Heart right ventricle (tissue), 16 donors: ENCODE results near the gene SSTR5. TPM values are rescaled to one million over a fixed set of nuclear protein-coding genes. Genes with fewer than 3 reads are reported as not detected.
A peak's percentile ranks its signal among the peaks of the same experiment; 100 is the strongest.
"Not testable (repeated sequence)": the region's sequence is repeated elsewhere in the genome, so short reads cannot be mapped to it uniquely, and the experiment has no call there.

Experiments
- ATAC-seq, 8 donors: fragments of 200-7000 bp; cut with Tn5 transposase; one replicate each; pipeline ENCODE4 v1.9.1; 2020; ENCODE audit warnings: mild to moderate bottlenecking in 8 of 8, moderate library complexity in 8 of 8, moderate number of reproducible peaks in 1 of 8
- DNase-seq, 2 donors: peaks; one replicate each; pipeline ENCODE4 v3.0.0-alpha.2; 2020
- H3K27ac ChIP-seq, 10 donors: fragments of 200-600 bp; sonication (generic) in 2 of 10; one replicate each; pipeline versions ENCODE4 v1.5.0 to v1.8.0; 2020 to 2022; ENCODE audit warnings: mild to moderate bottlenecking in 3 of 10
- H3K27me3 ChIP-seq, 7 donors: fragments of 200-600 bp; one replicate each; pipeline ENCODE4 v1.8.0; 2021 to 2022; ENCODE audit warnings: mild to moderate bottlenecking in 2 of 7
- H3K36me3 ChIP-seq, 9 donors: fragments of 200-600 bp; sonication (generic) in 1 of 9; one replicate each; pipeline versions ENCODE4 v1.5.0 to v1.8.0; 2020 to 2022; ENCODE audit warnings: mild to moderate bottlenecking in 2 of 9
- H3K4me1 ChIP-seq, 9 donors: fragments of 200-600 bp; sonication (generic) in 1 of 9; one replicate each; pipeline versions ENCODE4 v1.5.0 to v1.8.0; 2020 to 2022; ENCODE audit warnings: mild to moderate bottlenecking in 4 of 9
- H3K4me3 ChIP-seq, 10 donors: fragments of 200-600 bp; sonication (generic) in 2 of 10; one replicate each; pipeline versions ENCODE4 v1.5.0 to v1.8.0; 2020 to 2022; ENCODE audit warnings: mild to moderate bottlenecking in 7 of 10, moderate library complexity in 2 of 10
- H3K9me3 ChIP-seq, 11 donors: fragments of 200-600 bp in 10 of 11; sonication (generic) in 2 of 11; one replicate each; pipeline versions ENCODE4 v1.5.0 to v1.8.0; 2013 to 2022; ENCODE audit warnings: mild to moderate bottlenecking in 2 of 11, control low read depth in 1 of 11, moderate library complexity in 1 of 11
- WGBS, 2 donors: extraction: QIAGEN DNeasy Blood & Tissue Kit; methylation state at CpG; one replicate each; pipeline ENCODE4 v1.1.7; 2013; ENCODE audit warnings: inconsistent platforms in 1 of 2; 5-methylcytosine and 5-hydroxymethylcytosine counted together
- intact Hi-C, 10 donors: fragments of 100-400 bp; cut with DNase I; formaldehyde crosslinking; loops; one replicate each; pipeline versions ENCODE4 v1.11.1 to v1.14.2; 2022
- polyA plus RNA-seq, 2 donors: library from polyadenylated mRNA; stranded (reverse); fragments of 200-250 nt; gene quantifications; one replicate each; pipeline ENCODE4 v1.2.3, GENCODE V29; 2013
- total RNA-seq, 10 donors: library from RNA; stranded (reverse); fragmentation: NEBNext Ultra II Directional in 3 of 10; extraction: Animal tissue kit (Norgen Biotek cat#: 25700) in 3 of 10; gene quantifications; one replicate each; pipeline versions ENCODE4 v1.2.1 to v1.2.4, GENCODE V29; 2021 to 2023
- TF ChIP-seq, protein P1 (sequence below), 9 donors: fragments of 200-600 bp; sonication (generic) in 2 of 9; IDR thresholded peaks; one replicate each; pipeline versions ENCODE4 v1.5.0 to v1.8.0; 2021 to 2022; ENCODE audit warnings: antibody characterized with exemption in 9 of 9, mild to moderate bottlenecking in 5 of 9, moderate library complexity in 1 of 9
- donor health status: Arrhythmogenic right ventricular cardiomyopathy.
- donor health status: ischemic (EF 13 %, LVEDD 7.1; RV severe dilation, severe dysfunction).
- donor health status: healthy with polysubstance abuse.
- donor health status: DM: no; HTN: yes; CAD: no.
- donor health status: DM: no; HTN: no; CAD: no.
- donor health status: ischemic (EF 25% LVEDD 6.9; RV normal size, moderate dysfunction).
- donor health status: ischemic (EF 25% LVEDD 5.7; RV mildly dilated, moderate dysfunction).
- donor health status: healthy.
- donor health status: DM: yes; HTN: yes; CAD: no.
- donor health status: Ischemic cardiomyopathy.
- donor health status: ischemic (EF 35%, LVEDD 5.7; RV mildly dilated, moderate dysfunction).
- donor health status: nonischemic (EF 11% LVEDD 7.7; RV severe dilation, severe dysfunction).
- donor health status: DM: yes; HTN: yes; CAD: no.
- donor health status: PGD.
- donor health status: ischemic (EF 29% LVEDD 5.4; RV normal size, mild dysfunction).
- donor health status: nonischemic (EF 23%, LVEDD 6.1; RV moderate dilation, normal function).

SSTR5 gene
- total and polyA plus RNA-seq, 12 donors = 0.39 to 32.0 (median 5.4) TPM

DNA sequence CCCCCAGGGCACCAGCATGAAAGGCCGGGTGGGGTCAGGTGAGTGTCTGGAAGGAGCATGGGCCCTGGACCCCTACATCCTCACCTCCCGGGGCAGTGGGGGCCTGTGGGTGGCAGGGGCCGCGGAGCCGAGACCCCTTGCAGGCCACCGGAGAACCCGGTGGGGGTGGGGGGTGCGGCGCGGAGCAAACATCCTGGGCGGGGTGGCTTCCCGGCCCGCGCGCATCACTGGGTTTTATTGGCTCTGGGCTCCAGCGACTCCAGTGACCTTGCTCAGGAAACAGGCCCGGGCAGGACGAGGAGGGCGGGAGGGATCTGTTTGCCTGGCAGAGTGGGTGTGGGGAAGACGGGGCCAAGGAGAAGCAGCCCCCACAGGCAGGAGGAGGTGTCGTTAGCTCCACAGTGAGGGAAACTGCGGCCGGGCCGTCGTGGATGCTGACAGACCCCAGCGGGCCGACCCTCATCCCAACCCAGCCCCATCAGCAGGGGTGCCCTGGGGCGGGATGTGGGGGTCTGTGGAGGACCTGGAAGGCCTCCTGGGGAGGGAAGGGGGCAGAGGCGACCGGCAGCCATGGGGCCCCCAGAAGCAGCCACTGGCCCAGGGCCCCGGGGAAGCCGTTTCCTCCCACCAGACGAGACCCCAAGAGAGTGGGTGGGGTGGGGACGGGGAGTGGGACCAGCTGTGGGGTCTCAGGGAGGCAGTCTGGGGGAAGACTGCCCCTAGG is 10.6 kb downstream of the SSTR5 start:
- ATAC-seq (no peak), DNase-seq (no peak)
- Histone ChIP-seq H3K36me3 (no peaks in the 10 kb centered on the region), H3K27me3 (peaks cover 8 to 93% (median 82%) of the 10 kb centered on the region in 7 donors), H3K4me1 (no peaks in the 10 kb centered on the region), H3K27ac (no peak overlapping the region), H3K4me3 (no peak overlapping the region), H3K9me3 (peaks cover 0 to 23% (median 15%) of the 10 kb centered on the region in 11 donors)
- WGBS, 2 donors = 64% methylated on average over 34 of the region's 34 CpGs
- TF ChIP-seq, protein P1, sequence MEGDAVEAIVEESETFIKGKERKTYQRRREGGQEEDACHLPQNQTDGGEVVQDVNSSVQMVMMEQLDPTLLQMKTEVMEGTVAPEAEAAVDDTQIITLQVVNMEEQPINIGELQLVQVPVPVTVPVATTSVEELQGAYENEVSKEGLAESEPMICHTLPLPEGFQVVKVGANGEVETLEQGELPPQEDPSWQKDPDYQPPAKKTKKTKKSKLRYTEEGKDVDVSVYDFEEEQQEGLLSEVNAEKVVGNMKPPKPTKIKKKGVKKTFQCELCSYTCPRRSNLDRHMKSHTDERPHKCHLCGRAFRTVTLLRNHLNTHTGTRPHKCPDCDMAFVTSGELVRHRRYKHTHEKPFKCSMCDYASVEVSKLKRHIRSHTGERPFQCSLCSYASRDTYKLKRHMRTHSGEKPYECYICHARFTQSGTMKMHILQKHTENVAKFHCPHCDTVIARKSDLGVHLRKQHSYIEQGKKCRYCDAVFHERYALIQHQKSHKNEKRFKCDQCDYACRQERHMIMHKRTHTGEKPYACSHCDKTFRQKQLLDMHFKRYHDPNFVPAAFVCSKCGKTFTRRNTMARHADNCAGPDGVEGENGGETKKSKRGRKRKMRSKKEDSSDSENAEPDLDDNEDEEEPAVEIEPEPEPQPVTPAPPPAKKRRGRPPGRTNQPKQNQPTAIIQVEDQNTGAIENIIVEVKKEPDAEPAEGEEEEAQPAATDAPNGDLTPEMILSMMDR (IDR thresholded peaks at IDR 0.05) = no peak
- intact Hi-C loops = no loop called here

DNA sequence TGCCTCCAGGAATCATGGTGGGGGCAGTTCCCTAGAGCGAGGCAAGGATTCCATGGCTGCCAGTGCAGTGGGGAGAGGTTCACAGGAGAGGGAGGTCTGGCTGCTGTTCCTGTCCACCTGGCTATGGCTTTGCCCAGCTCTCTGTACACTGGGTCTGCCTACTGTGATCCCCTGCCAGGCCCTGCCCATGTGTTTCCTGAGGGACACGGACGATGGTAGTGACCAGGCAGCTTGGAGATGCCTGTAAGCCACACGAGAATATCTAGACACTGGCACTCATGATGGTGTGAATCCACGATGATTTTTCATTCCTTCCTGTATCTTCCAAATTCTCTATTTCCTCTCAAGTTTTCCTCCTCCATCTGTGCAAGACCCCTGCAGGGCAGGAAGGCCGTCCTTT is 12.4 kb downstream of the SSTR5 start:
- ATAC-seq (no peak), DNase-seq (no peak)
- TF ChIP-seq, protein P1 (IDR thresholded peaks at IDR 0.05) = no peak
- Histone ChIP-seq H3K4me1 (peaks cover 0 to 13% (median 11%) of the 10 kb centered on the region in 9 donors), H3K4me3 (no peak overlapping the region), H3K27ac (no peak overlapping the region), H3K36me3 (no peaks in the 10 kb centered on the region), H3K27me3 (peaks cover 8 to 94% (median 82%) of the 10 kb centered on the region in 7 donors), H3K9me3 (peaks cover 0 to 23% (median 15%) of the 10 kb centered on the region in 11 donors)
- intact Hi-C loops = no loop called here
- 89 to 92% methylated on average over 6 of the region's 6 CpGs for WGBS, 2 donors

DNA sequence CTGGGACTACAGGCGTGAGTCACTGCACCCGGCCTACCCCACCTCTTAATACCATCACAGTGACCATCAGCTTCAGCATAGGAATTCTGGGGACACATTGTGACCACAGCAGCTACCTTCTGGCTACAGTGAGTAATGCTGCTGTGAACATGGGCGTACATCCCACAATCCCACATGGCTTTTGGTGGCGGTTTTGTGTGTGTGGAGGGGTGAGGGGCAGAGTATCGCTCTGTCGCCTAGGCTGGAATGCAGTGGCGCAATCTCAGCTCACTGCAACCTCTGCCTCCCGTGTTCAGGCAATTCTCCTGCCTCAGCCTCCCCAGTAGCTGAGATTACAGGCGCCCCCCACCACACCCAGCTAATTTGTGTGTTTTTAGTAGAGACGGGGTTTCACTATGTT is 13.9 kb downstream of the SSTR5 start:
- H3K9me3 ChIP-seq = peaks cover 0 to 23% (median 15%) of the 10 kb centered on the region in 11 donors
- 80 to 86% methylated on average over 10 of the region's 10 CpGs for WGBS, 2 donors
- ATAC-seq, intact Hi-C loops, H3K27ac ChIP-seq, H3K36me3 ChIP-seq, H3K4me3 ChIP-seq, DNase-seq: not testable (repeated sequence)
- H3K4me1 ChIP-seq = peaks cover 0 to 28% (median 22%) of the 10 kb centered on the region in 9 donors
- peaks cover 8 to 84% (median 75%) of the 10 kb centered on the region in 7 donors for H3K27me3 ChIP-seq

DNA sequence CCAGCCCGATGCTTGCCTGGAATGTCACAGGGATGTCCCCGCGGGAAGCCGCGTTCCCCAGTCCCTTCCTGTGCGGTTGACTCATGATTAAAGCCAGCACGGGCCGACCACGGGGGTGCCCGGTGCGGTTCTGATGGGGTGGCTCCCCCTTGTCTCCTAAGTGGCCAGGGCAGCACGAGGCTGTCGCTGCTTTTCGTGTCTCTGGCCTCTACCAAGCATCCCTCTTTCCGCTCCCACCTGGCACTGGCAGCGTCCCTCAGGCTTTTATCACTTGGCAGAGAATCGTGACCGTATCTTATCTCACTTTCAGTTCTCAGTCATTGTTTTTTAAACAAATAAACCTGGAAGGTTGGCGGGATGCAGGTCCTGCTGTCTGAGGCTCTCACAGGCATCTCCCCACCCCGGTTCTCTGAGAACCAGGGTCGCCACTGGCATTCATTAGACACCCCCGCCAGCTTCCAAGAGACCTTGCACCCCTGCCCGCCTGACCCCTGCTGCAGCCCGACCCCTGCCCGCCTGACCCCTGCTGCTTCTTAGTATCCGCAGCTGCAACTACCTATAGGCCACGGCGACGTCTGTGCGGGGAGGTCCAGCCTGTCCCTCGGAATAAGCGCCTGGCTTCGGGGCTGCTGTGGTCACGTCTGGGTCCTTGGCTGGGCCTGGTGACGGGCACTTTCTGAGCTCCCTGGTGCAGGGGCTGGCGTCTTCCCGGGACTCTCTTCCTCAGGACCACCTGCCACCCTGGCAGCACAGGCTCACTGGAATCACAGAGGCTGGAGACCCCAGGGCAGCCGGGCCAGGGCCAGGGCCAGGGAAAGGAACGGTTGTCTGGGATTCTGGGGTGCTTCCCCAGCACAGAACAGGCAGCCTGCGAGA is 16.0 kb downstream of the SSTR5 start:
- 41 to 44% methylated on average over 40 of the region's 40 CpGs for WGBS, 2 donors
- DNase-seq (no peak), ATAC-seq (no peak)
- intact Hi-C loops = no loop called here
- peak overlapping the region in 4 of 10 donors; percentile 7 to 89 (median 85) for H3K27ac ChIP-seq
- H3K9me3 ChIP-seq = peaks cover 0 to 23% (median 15%) of the 10 kb centered on the region in 11 donors
- TF ChIP-seq, protein P1 (IDR thresholded peaks at IDR 0.05) = no peak
- peaks cover 0 to 32% (median 22%) of the 10 kb centered on the region in 9 donors for H3K4me1 ChIP-seq
- no peaks in the 10 kb centered on the region for H3K36me3 ChIP-seq
- H3K27me3 ChIP-seq = peaks cover 0 to 63% (median 54%) of the 10 kb centered on the region in 7 donors
- H3K4me3 ChIP-seq = no peak overlapping the region
